HEK293 (cell line): ENCODE data around the gene SGMS1.

ENCODE experiments used
- GLIS2 ChIP-seq: fragments of 450-650 bp; formaldehyde crosslinking; IDR thresholded peaks from 2 replicates; pipeline ENCODE4 v1.5.1; 2016; ENCODE audit warnings: missing biosample characterization, missing genetic modification characterization
- HOXA7 ChIP-seq: sonication (generic); formaldehyde crosslinking; IDR thresholded peaks from 2 replicates; pipeline ENCODE4 v1.8.1; 2022; ENCODE audit warnings: missing genetic modification reagents, borderline replicate concordance
- HOXD13 ChIP-seq: sonication (generic); formaldehyde crosslinking; IDR thresholded peaks from 2 replicates; pipeline ENCODE4 v1.8.0; 2022; ENCODE audit warnings: missing genetic modification reagents, borderline replicate concordance
- IKZF3 ChIP-seq: fragments of 450-650 bp; IDR thresholded peaks from 2 replicates; pipeline ENCODE4 v1.5.0; 2018; ENCODE audit warnings: missing biosample characterization, mild to moderate bottlenecking, missing genetic modification characterization, moderate library complexity
- KLF10 ChIP-seq: fragments of 450-650 bp; IDR thresholded peaks from 2 replicates; pipeline ENCODE4 v1.5.1; 2018; ENCODE audit warnings: missing biosample characterization, mild to moderate bottlenecking, missing genetic modification characterization
- KLF8 ChIP-seq: fragments of 450-650 bp; formaldehyde crosslinking; IDR thresholded peaks from 2 replicates; pipeline ENCODE4 v1.5.1; 2016; ENCODE audit warnings: missing biosample characterization, missing genetic modification characterization
- MYNN ChIP-seq: fragments of 450-650 bp; formaldehyde crosslinking; IDR thresholded peaks from 2 replicates; pipeline ENCODE4 v1.5.1; 2016; ENCODE audit warnings: missing biosample characterization, missing genetic modification characterization, borderline replicate concordance
- PRDM1 ChIP-seq: fragments of 450-650 bp; formaldehyde crosslinking; IDR thresholded peaks from 2 replicates; pipeline ENCODE4; 2016; ENCODE audit warnings: missing biosample characterization, missing genetic modification characterization
- SETDB1 ChIP-seq: IDR thresholded peaks from one replicate; pipeline ENCODE4 v1.6.1; 2017; ENCODE audit warnings: mild to moderate bottlenecking, low read length, moderate library complexity, mixed read lengths; ENCODE audit not compliant: insufficient read length
- TCF7L2 ChIP-seq: IDR thresholded peaks from 2 replicates; pipeline ENCODE4 v1.6.1; 2011; ENCODE audit warnings: low read depth, mild to moderate bottlenecking, inconsistent platforms, low read length, moderate library complexity, borderline replicate concordance
- ZBTB7A ChIP-seq: fragments of 450-650 bp; formaldehyde crosslinking; IDR thresholded peaks from 2 replicates; pipeline ENCODE4 v1.5.1; 2016; ENCODE audit warnings: low read depth, missing biosample characterization, missing genetic modification characterization
- ZNF112 ChIP-seq: fragments of 450-650 bp; formaldehyde crosslinking; IDR thresholded peaks from 2 replicates; pipeline ENCODE4 v1.5.0; 2017; ENCODE audit warnings: missing biosample characterization, missing genetic modification characterization
- ZNF138 ChIP-seq: fragments of 450-650 bp; formaldehyde crosslinking; IDR thresholded peaks from 2 replicates; pipeline ENCODE4 v1.5.1; 2016; ENCODE audit warnings: missing biosample characterization, missing genetic modification characterization, borderline replicate concordance
- ZNF140 ChIP-seq: fragments of 450-650 bp; formaldehyde crosslinking; IDR thresholded peaks from 2 replicates; pipeline ENCODE4 v1.5.1; 2016; ENCODE audit warnings: missing biosample characterization, missing genetic modification characterization
- ZNF146 ChIP-seq: fragments of 450-650 bp; formaldehyde crosslinking; IDR thresholded peaks from 2 replicates; pipeline ENCODE4 v1.5.1; 2016; ENCODE audit warnings: missing biosample characterization, missing genetic modification characterization
- ZNF19 ChIP-seq: fragments of 450-650 bp; formaldehyde crosslinking; IDR thresholded peaks from 2 replicates; pipeline ENCODE4; 2016; ENCODE audit warnings: missing biosample characterization, missing genetic modification characterization, low read depth
- ZNF214 ChIP-seq: fragments of 450-650 bp; formaldehyde crosslinking; IDR thresholded peaks from 2 replicates; pipeline ENCODE4 v1.5.1; 2017; ENCODE audit warnings: missing biosample characterization, mild to moderate bottlenecking, missing genetic modification characterization, borderline replicate concordance
- ZNF24 ChIP-seq: fragments of 450-650 bp; formaldehyde crosslinking; IDR thresholded peaks from 2 replicates; pipeline ENCODE4 v1.5.1; 2016; ENCODE audit warnings: missing biosample characterization, missing genetic modification characterization
- ZNF274 ChIP-seq, 2 experiments: fragments of 200-500 bp in 1 of 2; fragments of 450-650 bp in 1 of 2; sonication (Bioruptor generic) in 1 of 2; formaldehyde crosslinking in 1 of 2; IDR thresholded peaks; 2 replicates each; pipeline versions ENCODE4 v1.5.1 to v1.6.1; 2014 to 2016; ENCODE audit warnings: borderline replicate concordance in 1 of 2, inconsistent platforms in 1 of 2, low read length in 1 of 2, missing biosample characterization in 1 of 2, missing genetic modification characterization in 1 of 2
- ZNF311 ChIP-seq: fragments of 450-650 bp; formaldehyde crosslinking; IDR thresholded peaks from 2 replicates; pipeline ENCODE4 v1.5.1; 2017; ENCODE audit warnings: missing biosample characterization, missing genetic modification characterization, borderline replicate concordance
- ZNF404 ChIP-seq: fragments of 450-650 bp; formaldehyde crosslinking; IDR thresholded peaks from 2 replicates; pipeline ENCODE4 v1.5.1; 2017; ENCODE audit warnings: missing biosample characterization, missing genetic modification characterization
- ZNF560 ChIP-seq: fragments of 450-650 bp; formaldehyde crosslinking; IDR thresholded peaks from 2 replicates; pipeline ENCODE4 v1.5.1; 2017; ENCODE audit warnings: missing biosample characterization, missing genetic modification characterization, borderline replicate concordance
- ZNF654 ChIP-seq: fragments of 450-650 bp; formaldehyde crosslinking; IDR thresholded peaks from 2 replicates; pipeline ENCODE4 v1.5.1; 2016; ENCODE audit warnings: low read depth, missing biosample characterization, missing genetic modification characterization
- ZNF707 ChIP-seq: fragments of 450-650 bp; formaldehyde crosslinking; IDR thresholded peaks from 2 replicates; pipeline ENCODE4 v1.5.1; 2016; ENCODE audit warnings: missing biosample characterization, missing genetic modification characterization
- ZNF792 ChIP-seq: fragments of 450-650 bp; formaldehyde crosslinking; IDR thresholded peaks from 2 replicates; pipeline ENCODE4 v1.5.1; 2016; ENCODE audit warnings: missing biosample characterization, missing genetic modification characterization
- ZNF830 ChIP-seq: fragments of 450-650 bp; IDR thresholded peaks from 2 replicates; pipeline ENCODE4 v1.5.0; 2018; ENCODE audit warnings: missing biosample characterization, missing genetic modification characterization, low read depth, mild to moderate bottlenecking, moderate library complexity
- ZXDB ChIP-seq: fragments of 450-650 bp; formaldehyde crosslinking; IDR thresholded peaks from 2 replicates; pipeline ENCODE4 v1.5.1; 2016; ENCODE audit warnings: missing biosample characterization, missing genetic modification characterization
- TF ChIP-seq, protein P1 (sequence below): fragments of 450-650 bp; formaldehyde crosslinking; IDR thresholded peaks from 2 replicates; pipeline ENCODE4; 2016; ENCODE audit warnings: missing biosample characterization, missing genetic modification characterization
- TF ChIP-seq, protein P2 (sequence below): IDR thresholded peaks from 2 replicates; pipeline ENCODE4 v1.6.1; 2011; ENCODE audit warnings: mild to moderate bottlenecking, low read depth, low read length, borderline replicate concordance
- TF ChIP-seq, protein P3 (sequence below): fragments of 450-650 bp; formaldehyde crosslinking; IDR thresholded peaks from 2 replicates; pipeline ENCODE4 v1.5.1; 2016; ENCODE audit warnings: missing biosample characterization, missing genetic modification characterization
- TF ChIP-seq, protein P4 (sequence below): fragments of 450-650 bp; IDR thresholded peaks from 2 replicates; pipeline ENCODE4 v1.5.1; 2018; ENCODE audit warnings: missing biosample characterization, missing genetic modification characterization
- TF ChIP-seq, protein P5 (sequence below): fragments of 450-650 bp; formaldehyde crosslinking; IDR thresholded peaks from 2 replicates; pipeline ENCODE4 v1.5.1; 2016; ENCODE audit warnings: missing biosample characterization, missing genetic modification characterization
- TF ChIP-seq, protein P6 (sequence below): fragments of 450-650 bp; formaldehyde crosslinking; IDR thresholded peaks from 2 replicates; pipeline ENCODE4 v1.5.1; 2016; ENCODE audit warnings: missing biosample characterization, missing genetic modification characterization

SGMS1 gene

DNA sequence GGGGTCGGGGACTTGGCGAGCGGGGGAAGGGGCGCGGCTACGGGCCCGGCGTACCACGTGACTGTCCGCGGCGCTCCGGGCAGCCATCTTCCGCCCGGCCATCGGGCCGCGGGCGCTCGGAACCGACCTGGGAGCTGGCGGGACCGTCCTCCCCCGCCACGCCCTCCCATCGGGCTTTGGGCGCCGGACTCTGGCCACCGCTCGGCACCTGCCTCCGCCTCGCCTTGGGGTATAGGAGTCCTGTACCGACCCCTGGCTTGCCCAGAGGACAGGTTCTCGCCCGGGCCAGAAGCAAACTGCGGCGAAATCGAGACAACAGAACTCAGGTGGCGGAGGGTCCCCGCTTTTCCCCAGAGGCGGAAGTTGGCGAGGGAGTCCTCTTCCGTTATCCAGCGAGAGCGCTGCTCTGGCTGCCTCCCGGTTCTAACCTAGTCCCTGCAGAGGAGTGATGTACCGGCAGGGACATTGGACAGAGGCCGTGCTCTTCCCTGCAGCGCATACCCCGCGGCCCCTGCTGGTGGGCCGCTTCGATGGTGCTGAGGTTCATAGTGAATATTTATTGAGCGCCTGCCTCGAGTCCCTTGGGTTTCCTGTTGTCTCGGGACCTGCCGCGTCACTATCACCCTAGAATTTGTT is 1.2 kb upstream of the SGMS1 start (continued):
- TF ChIP-seq ZNF707 (tag by site-specific recombination) (no peak), ZNF24 (tag by site-specific recombination) (no peak), KLF8 (no peak), HOXA7 (CRISPR knock-in tag) (no peak), ZNF138 (tag by site-specific recombination) (no peak), KLF10 (tag by site-specific recombination) (no peak; the same call in 1 of the 2 replicates), HOXD13 (CRISPR knock-in tag) (no peak), ZNF404 (tag by site-specific recombination) (no peak), ZNF112 (tag by site-specific recombination) (no peak), ZNF311 (tag by site-specific recombination) (no peak), SETDB1 (no peak), ZXDB (tag by site-specific recombination) (peak; percentile 60), ZNF274 (IDR thresholded peaks at IDR 0.05; ENCODE audit: low read length) (no peak), ZNF274 (tag by site-specific recombination; IDR thresholded peaks at IDR 0.05; ENCODE audit: borderline replicate concordance) (no peak), ZNF146 (tag by site-specific recombination) (no peak), IKZF3 (tag by site-specific recombination) (no peak), GLIS2 (tag by site-specific recombination) (peak; percentile 85), PRDM1 (tag by site-specific recombination) (no peak), ZNF19 (tag by site-specific recombination) (no peak), ZNF792 (no peak), ZNF214 (tag by site-specific recombination) (no peak), ZNF560 (tag by site-specific recombination) (no peak), TCF7L2 (no peak), ZNF140 (tag by site-specific recombination) (no peak), ZNF830 (tag by site-specific recombination) (no peak), ZNF654 (tag by site-specific recombination) (peak; percentile 22; the same call in 1 of the 2 replicates), MYNN (tag by site-specific recombination) (no peak), ZBTB7A (tag by site-specific recombination) (no peak; the same call in 1 of the 2 replicates)
- TF ChIP-seq, protein P1, sequence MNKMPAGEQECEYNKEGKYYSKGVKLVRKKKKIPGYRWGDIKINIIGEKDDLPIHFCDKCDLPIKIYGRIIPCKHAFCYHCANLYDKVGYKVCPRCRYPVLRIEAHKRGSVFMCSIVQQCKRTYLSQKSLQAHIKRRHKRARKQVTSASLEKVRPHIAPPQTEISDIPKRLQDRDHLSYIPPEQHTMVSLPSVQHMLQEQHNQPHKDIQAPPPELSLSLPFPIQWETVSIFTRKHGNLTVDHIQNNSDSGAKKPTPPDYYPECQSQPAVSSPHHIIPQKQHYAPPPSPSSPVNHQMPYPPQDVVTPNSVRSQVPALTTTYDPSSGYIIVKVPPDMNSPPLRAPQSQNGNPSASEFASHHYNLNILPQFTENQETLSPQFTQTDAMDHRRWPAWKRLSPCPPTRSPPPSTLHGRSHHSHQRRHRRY (tag by site-specific recombination) = no peak
- TF ChIP-seq, protein P2, sequence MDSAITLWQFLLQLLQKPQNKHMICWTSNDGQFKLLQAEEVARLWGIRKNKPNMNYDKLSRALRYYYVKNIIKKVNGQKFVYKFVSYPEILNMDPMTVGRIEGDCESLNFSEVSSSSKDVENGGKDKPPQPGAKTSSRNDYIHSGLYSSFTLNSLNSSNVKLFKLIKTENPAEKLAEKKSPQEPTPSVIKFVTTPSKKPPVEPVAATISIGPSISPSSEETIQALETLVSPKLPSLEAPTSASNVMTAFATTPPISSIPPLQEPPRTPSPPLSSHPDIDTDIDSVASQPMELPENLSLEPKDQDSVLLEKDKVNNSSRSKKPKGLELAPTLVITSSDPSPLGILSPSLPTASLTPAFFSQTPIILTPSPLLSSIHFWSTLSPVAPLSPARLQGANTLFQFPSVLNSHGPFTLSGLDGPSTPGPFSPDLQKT = no peak
- TF ChIP-seq, protein P3, sequence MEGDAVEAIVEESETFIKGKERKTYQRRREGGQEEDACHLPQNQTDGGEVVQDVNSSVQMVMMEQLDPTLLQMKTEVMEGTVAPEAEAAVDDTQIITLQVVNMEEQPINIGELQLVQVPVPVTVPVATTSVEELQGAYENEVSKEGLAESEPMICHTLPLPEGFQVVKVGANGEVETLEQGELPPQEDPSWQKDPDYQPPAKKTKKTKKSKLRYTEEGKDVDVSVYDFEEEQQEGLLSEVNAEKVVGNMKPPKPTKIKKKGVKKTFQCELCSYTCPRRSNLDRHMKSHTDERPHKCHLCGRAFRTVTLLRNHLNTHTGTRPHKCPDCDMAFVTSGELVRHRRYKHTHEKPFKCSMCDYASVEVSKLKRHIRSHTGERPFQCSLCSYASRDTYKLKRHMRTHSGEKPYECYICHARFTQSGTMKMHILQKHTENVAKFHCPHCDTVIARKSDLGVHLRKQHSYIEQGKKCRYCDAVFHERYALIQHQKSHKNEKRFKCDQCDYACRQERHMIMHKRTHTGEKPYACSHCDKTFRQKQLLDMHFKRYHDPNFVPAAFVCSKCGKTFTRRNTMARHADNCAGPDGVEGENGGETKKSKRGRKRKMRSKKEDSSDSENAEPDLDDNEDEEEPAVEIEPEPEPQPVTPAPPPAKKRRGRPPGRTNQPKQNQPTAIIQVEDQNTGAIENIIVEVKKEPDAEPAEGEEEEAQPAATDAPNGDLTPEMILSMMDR (tag by site-specific recombination) = peak; percentile 82
- TF ChIP-seq, protein P4, sequence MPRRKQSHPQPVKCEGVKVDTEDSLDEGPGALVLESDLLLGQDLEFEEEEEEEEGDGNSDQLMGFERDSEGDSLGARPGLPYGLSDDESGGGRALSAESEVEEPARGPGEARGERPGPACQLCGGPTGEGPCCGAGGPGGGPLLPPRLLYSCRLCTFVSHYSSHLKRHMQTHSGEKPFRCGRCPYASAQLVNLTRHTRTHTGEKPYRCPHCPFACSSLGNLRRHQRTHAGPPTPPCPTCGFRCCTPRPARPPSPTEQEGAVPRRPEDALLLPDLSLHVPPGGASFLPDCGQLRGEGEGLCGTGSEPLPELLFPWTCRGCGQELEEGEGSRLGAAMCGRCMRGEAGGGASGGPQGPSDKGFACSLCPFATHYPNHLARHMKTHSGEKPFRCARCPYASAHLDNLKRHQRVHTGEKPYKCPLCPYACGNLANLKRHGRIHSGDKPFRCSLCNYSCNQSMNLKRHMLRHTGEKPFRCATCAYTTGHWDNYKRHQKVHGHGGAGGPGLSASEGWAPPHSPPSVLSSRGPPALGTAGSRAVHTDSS (tag by site-specific recombination) = no peak
- TF ChIP-seq, protein P5, sequence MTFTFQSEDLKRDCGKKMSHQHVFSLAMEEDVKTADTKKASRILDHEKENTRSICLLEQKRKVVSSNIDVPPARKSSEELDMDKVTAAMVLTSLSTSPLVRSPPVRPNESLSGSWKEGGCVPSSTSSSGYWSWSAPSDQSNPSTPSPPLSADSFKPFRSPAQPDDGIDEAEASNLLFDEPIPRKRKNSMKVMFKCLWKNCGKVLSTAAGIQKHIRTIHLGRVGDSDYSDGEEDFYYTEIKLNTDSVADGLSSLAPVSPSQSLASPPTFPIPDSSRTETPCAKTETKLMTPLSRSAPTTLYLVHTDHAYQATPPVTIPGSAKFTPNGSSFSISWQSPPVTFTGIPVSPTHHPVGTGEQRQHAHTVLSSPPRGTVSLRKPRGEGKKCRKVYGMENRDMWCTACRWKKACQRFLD (tag by site-specific recombination) = no peak
- TF ChIP-seq, protein P6, sequence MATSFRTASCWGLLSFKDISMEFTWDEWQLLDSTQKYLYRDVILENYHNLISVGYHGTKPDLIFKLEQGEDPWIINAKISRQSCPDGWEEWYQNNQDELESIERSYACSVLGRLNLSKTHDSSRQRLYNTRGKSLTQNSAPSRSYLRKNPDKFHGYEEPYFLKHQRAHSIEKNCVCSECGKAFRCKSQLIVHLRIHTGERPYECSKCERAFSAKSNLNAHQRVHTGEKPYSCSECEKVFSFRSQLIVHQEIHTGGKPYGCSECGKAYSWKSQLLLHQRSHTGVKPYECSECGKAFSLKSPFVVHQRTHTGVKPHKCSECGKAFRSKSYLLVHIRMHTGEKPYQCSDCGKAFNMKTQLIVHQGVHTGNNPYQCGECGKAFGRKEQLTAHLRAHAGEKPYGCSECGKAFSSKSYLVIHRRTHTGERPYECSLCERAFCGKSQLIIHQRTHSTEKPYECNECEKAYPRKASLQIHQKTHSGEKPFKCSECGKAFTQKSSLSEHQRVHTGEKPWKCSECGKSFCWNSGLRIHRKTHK (tag by site-specific recombination) = no peak
